ENCODE data around the gene SNX32. TPM values are rescaled to one million over a fixed set of nuclear protein-coding genes. Genes with fewer than 3 reads are reported as not detected.

The SNX32 gene
- polyA plus RNA-seq, 1 donor (not counting 4 experiments of a cell fraction or from before 2014, with no cell fraction given) = 0.12 TPM

DNA sequence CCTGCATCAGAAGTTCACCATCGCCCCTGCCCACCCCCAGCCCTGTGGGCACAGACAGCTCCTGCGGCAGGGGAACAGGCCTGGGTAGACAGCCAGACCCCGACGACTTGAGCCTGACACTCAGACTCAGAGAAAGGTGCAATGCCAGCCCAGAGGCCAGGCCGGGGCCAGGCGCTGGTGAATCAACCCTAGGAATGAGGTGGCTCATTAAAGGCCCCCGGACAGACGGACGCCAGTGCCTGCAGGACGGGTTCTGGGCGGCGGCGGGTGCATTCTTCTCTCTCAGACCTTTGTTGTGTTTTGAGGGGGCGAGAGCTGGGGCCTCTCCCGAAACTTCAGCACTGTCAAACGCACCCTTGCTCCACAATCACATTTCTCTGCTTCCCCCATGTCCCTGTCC lies 41.3 kb upstream of the SNX32 start:
- dilution Hi-C loops (cut with MboI; ENCODE audit: extremely low pct_ligation_motif_present, low sequenced_read_pairs) = no loop called here
- FAIRE-seq = no peak
- H3K4me1 ChIP-seq (ENCODE audit: control insufficient read depth, extremely low read depth, insufficient read depth, low read length) = peaks cover 36% of the 10 kb centered on the region
- peak overlapping the region; percentile 59 for H3K4me2 ChIP-seq (ENCODE audit: control insufficient read depth, extremely low read depth, insufficient read depth, low read depth, low read length)
- H3K36me3 ChIP-seq (ENCODE audit: control insufficient read depth in 2 of 2, extremely low read depth in 1 of 2, insufficient read depth in 2 of 2, low read length in 2 of 2) = peaks cover 2 to 3% of the 10 kb centered on the region in 2 experiments
- H3K27ac ChIP-seq (ENCODE audit: control insufficient read depth, insufficient read depth, low read length) = peak overlapping the region; percentile 33
- H3K79me2 ChIP-seq (ENCODE audit: control insufficient read depth, insufficient read depth, low read length) = no peaks in the 10 kb centered on the region
- no peaks in the 10 kb centered on the region for H3K9me3 ChIP-seq (ENCODE audit: control insufficient read depth, low read depth, low read length)
- no peaks in the 10 kb centered on the region for H4K20me1 ChIP-seq (ENCODE audit: control insufficient read depth, extremely low read depth, insufficient read depth, low read length)
- DNase-seq (ENCODE audit: low read depth, low spot score) = no peak
- no peak overlapping the region for H3K9ac ChIP-seq (ENCODE audit: control insufficient read depth, extremely low read depth, insufficient read depth, low read length)
- no peak overlapping the region for H2AFZ ChIP-seq (ENCODE audit: control insufficient read depth, low read length)
- TF ChIP-seq, protein P1, sequence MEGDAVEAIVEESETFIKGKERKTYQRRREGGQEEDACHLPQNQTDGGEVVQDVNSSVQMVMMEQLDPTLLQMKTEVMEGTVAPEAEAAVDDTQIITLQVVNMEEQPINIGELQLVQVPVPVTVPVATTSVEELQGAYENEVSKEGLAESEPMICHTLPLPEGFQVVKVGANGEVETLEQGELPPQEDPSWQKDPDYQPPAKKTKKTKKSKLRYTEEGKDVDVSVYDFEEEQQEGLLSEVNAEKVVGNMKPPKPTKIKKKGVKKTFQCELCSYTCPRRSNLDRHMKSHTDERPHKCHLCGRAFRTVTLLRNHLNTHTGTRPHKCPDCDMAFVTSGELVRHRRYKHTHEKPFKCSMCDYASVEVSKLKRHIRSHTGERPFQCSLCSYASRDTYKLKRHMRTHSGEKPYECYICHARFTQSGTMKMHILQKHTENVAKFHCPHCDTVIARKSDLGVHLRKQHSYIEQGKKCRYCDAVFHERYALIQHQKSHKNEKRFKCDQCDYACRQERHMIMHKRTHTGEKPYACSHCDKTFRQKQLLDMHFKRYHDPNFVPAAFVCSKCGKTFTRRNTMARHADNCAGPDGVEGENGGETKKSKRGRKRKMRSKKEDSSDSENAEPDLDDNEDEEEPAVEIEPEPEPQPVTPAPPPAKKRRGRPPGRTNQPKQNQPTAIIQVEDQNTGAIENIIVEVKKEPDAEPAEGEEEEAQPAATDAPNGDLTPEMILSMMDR (optimal IDR thresholded peaks at IDR 0.05 in 1 of 3, IDR thresholded peaks at IDR 0.05 in 1 of 3, conservative IDR thresholded peaks at IDR 0.05 in 1 of 3; ENCODE audit: extremely low read depth in 1 of 3, insufficient read depth in 2 of 3, low read length in 3 of 3) = no peak
- TF ChIP-seq EZH2 (IDR thresholded peaks at IDR 0.05; ENCODE audit: low read length) = no peak
- no peaks in the 10 kb centered on the region for H3K9me1 ChIP-seq (ENCODE audit: control insufficient read depth, extremely low read depth, insufficient read depth, low read length)
- no peak overlapping the region for H3K4me3 ChIP-seq (ENCODE audit: control insufficient read depth in 2 of 3, extremely low read depth in 1 of 3, insufficient read depth in 2 of 3, low read depth in 1 of 3, low read length in 3 of 3)
- peaks cover 18% of the 10 kb centered on the region for H3K27me3 ChIP-seq (ENCODE audit: control insufficient read depth, extremely low read depth, insufficient read depth, low read length)

- H3K79me2 ChIP-seq (ENCODE audit: control insufficient read depth, insufficient read depth, low read length) = no peaks in the 10 kb centered on the region
- peak overlapping the region in 1 of 3 experiments; percentile 23 for H3K4me3 ChIP-seq (ENCODE audit: control insufficient read depth in 2 of 3, extremely low read depth in 1 of 3, insufficient read depth in 2 of 3, low read depth in 1 of 3, low read length in 3 of 3)
- peaks cover 2 to 3% of the 10 kb centered on the region in 2 experiments for H3K36me3 ChIP-seq (ENCODE audit: control insufficient read depth in 2 of 2, extremely low read depth in 1 of 2, insufficient read depth in 2 of 2, low read length in 2 of 2)
- dilution Hi-C loops (cut with MboI; ENCODE audit: extremely low pct_ligation_motif_present, low sequenced_read_pairs) = no loop called here
- H3K9me3 ChIP-seq (ENCODE audit: control insufficient read depth, low read depth, low read length) = no peaks in the 10 kb centered on the region
- no peaks in the 10 kb centered on the region for H4K20me1 ChIP-seq (ENCODE audit: control insufficient read depth, extremely low read depth, insufficient read depth, low read length)
- no peak overlapping the region for H2AFZ ChIP-seq (ENCODE audit: control insufficient read depth, low read length)
- H3K9ac ChIP-seq (ENCODE audit: control insufficient read depth, extremely low read depth, insufficient read depth, low read length) = no peak overlapping the region
- H3K27me3 ChIP-seq (ENCODE audit: control insufficient read depth, extremely low read depth, insufficient read depth, low read length) = peaks cover 11% of the 10 kb centered on the region
- peaks cover 32% of the 10 kb centered on the region for H3K4me1 ChIP-seq (ENCODE audit: control insufficient read depth, extremely low read depth, insufficient read depth, low read length)
- H3K4me2 ChIP-seq (ENCODE audit: control insufficient read depth, extremely low read depth, insufficient read depth, low read depth, low read length) = peak overlapping the region; percentile 59
- TF ChIP-seq, protein P1 (optimal IDR thresholded peaks at IDR 0.05 in 1 of 3, IDR thresholded peaks at IDR 0.05 in 1 of 3, conservative IDR thresholded peaks at IDR 0.05 in 1 of 3; ENCODE audit: extremely low read depth in 1 of 3, insufficient read depth in 2 of 3, low read length in 3 of 3) = no peak
- no peak for TF ChIP-seq EZH2 (IDR thresholded peaks at IDR 0.05; ENCODE audit: low read length)
- FAIRE-seq (peak; percentile 86), DNase-seq (ENCODE audit: low read depth, low spot score) (peak; percentile 76)
- no peaks in the 10 kb centered on the region for H3K9me1 ChIP-seq (ENCODE audit: control insufficient read depth, extremely low read depth, insufficient read depth, low read length)
- H3K27ac ChIP-seq (ENCODE audit: control insufficient read depth, insufficient read depth, low read length) = peak overlapping the region; percentile 33
Observed at GRCh38 chr11:65793144-65793581, 40.6 kb upstream of the SNX32 start.

All from keratinocyte (primary cell).